ENCODE results near the gene CRHR1.

- TF ChIP-seq CTCF (IDR thresholded peaks at IDR 0.05) (no peak), POLR2A (IDR thresholded peaks at IDR 0.05) (no peak)
Observed at GRCh38 chr17:45820052-45820780, 36.1 kb downstream of the CRHR1 start.

Data from uterus (tissue), 2 donors.